Activated CD8-positive, alpha-beta memory T cell treated with anti-CD3 and anti-CD28 coated beads, Interleukin-2, amount 10 ng/mL, durations not matched to agents 7 days and 5 days (primary cell): ENCODE measurements around the gene PTPN4. TPM values are rescaled to one million over a fixed set of nuclear protein-coding genes. Genes with fewer than 3 reads are reported as not detected.
"Not testable (repeated sequence)": the region's sequence is repeated elsewhere in the genome, so short reads cannot be mapped to it uniquely, and the experiment has no call there.

ENCODE experiments used
- ATAC-seq: fragments of 150-1000 bp; cut with Tn5 transposase; one replicate; pipeline ENCODE4 v1.10.0; 2021; ENCODE audit warnings: moderate library complexity
- CTCF ChIA-PET: fragments of 350-600 bp; sonication (Branson Sonifier 250); formaldehyde crosslinking; loops from one replicate; lab custom pipeline; 2021; ENCODE audit warnings: antibody characterized with exemption; lab: Charles Lee
- DNase-seq: peaks from one replicate; pipeline ENCODE4 v3.0.0-alpha.2; 2020
- H3K27ac Mint-ChIP-seq: one replicate; pipeline ENCODE4 v1.8.0; 2021; ENCODE audit warnings: mild to moderate bottlenecking, mixed read lengths
- H3K27me3 Mint-ChIP-seq: one replicate; pipeline ENCODE4 v1.8.0; 2021; ENCODE audit warnings: mixed read lengths
- H3K36me3 Mint-ChIP-seq: one replicate; pipeline ENCODE4 v1.8.0; 2021; ENCODE audit warnings: mild to moderate bottlenecking, mixed read lengths
- H3K4me1 Mint-ChIP-seq: one replicate; pipeline ENCODE4 v1.8.0; 2021; ENCODE audit warnings: mixed read lengths
- H3K4me3 Mint-ChIP-seq: one replicate; pipeline ENCODE4 v1.8.0; 2021; ENCODE audit warnings: mild to moderate bottlenecking, moderate library complexity, mixed read lengths
- H3K9me3 Mint-ChIP-seq: one replicate; pipeline ENCODE4 v1.8.0; 2022; ENCODE audit warnings: low read depth, mixed read lengths
- total RNA-seq, 2 experiments: library from RNA; stranded (reverse); gene quantifications; one replicate each; pipeline ENCODE4 v1.2.3, GENCODE V29; 2021

PTPN4 gene
- total RNA-seq, 2 experiments from 2014 or later, result 76.4 to 92.2 TPM

- peaks cover 12% of the 10 kb centered on the region for H3K4me1 Mint-ChIP-seq
- H3K36me3 Mint-ChIP-seq, result no peaks in the 10 kb centered on the region
- CTCF ChIA-PET, result no interaction called here
Observed at GRCh38 chr2:120017201-120017600, 257.5 kb downstream of the PTPN4 start.

GRCh38 chr2:120018549-120018948, 258.8 kb downstream of the PTPN4 start:
- peaks cover 8% of the 10 kb centered on the region for H3K27me3 Mint-ChIP-seq
- DNase-seq (no peak), ATAC-seq (no peak)
- no peak overlapping the region for H3K27ac Mint-ChIP-seq
- H3K4me3 Mint-ChIP-seq, result no peak overlapping the region
- no peaks in the 10 kb centered on the region for H3K9me3 Mint-ChIP-seq
- CTCF ChIA-PET, result no interaction called here
- H3K4me1 Mint-ChIP-seq, result peaks cover 5% of the 10 kb centered on the region
- no peaks in the 10 kb centered on the region for H3K36me3 Mint-ChIP-seq

More at GRCh38 chr2:120017201-120017600, 257.5 kb downstream of the PTPN4 start:
- Mint-ChIP-seq H3K27ac (no peak overlapping the region), H3K4me3 (no peak overlapping the region), H3K9me3 (no peaks in the 10 kb centered on the region), H3K27me3 (peaks cover 8% of the 10 kb centered on the region)
- no peak for ATAC-seq
- DNase-seq, result no peak

- no peaks in the 10 kb centered on the region for H3K27me3 Mint-ChIP-seq
- peaks cover 2% of the 10 kb centered on the region for H3K9me3 Mint-ChIP-seq
- ATAC-seq (no peak), DNase-seq (no peak)
- no peaks in the 10 kb centered on the region for H3K4me1 Mint-ChIP-seq
- no peaks in the 10 kb centered on the region for H3K36me3 Mint-ChIP-seq
- H3K27ac Mint-ChIP-seq, result no peak overlapping the region
- CTCF ChIA-PET, result no interaction called here
- H3K4me3 Mint-ChIP-seq, result no peak overlapping the region
Observed at GRCh38 chr2:120020554-120020953, 260.8 kb downstream of the PTPN4 start.

- CTCF ChIA-PET, DNase-seq, H3K4me1 Mint-ChIP-seq, ATAC-seq, H3K4me3 Mint-ChIP-seq, H3K9me3 Mint-ChIP-seq, H3K36me3 Mint-ChIP-seq, H3K27ac Mint-ChIP-seq, H3K27me3 Mint-ChIP-seq: not testable (repeated sequence)
Observed at GRCh38 chr2:120022505-120022904, 262.8 kb downstream of the PTPN4 start.

GRCh38 chr2:120026890-120027289, 267.2 kb downstream of the PTPN4 start:
- no peaks in the 10 kb centered on the region for H3K36me3 Mint-ChIP-seq
- DNase-seq (no peak), ATAC-seq (no peak)
- no peaks in the 10 kb centered on the region for H3K27me3 Mint-ChIP-seq
- CTCF ChIA-PET, result no interaction called here
- H3K4me1 Mint-ChIP-seq, result no peaks in the 10 kb centered on the region
- no peak overlapping the region for H3K4me3 Mint-ChIP-seq
- H3K9me3 Mint-ChIP-seq, result peaks cover 4% of the 10 kb centered on the region
- no peak overlapping the region for H3K27ac Mint-ChIP-seq

GRCh38 chr2:120028795-120029194, 269.1 kb downstream of the PTPN4 start:
- ATAC-seq (no peak), DNase-seq (no peak)
- H3K27me3 Mint-ChIP-seq, result no peaks in the 10 kb centered on the region
- no peaks in the 10 kb centered on the region for H3K36me3 Mint-ChIP-seq
- H3K27ac Mint-ChIP-seq, result no peak overlapping the region
- no peaks in the 10 kb centered on the region for H3K4me1 Mint-ChIP-seq
- H3K9me3 Mint-ChIP-seq, result peaks cover 4% of the 10 kb centered on the region
- no peak overlapping the region for H3K4me3 Mint-ChIP-seq
- CTCF ChIA-PET, result no interaction called here

GRCh38 chr2:120029672-120030640, 270.2 kb downstream of the PTPN4 start:
- no peaks in the 10 kb centered on the region for H3K4me1 Mint-ChIP-seq
- no peak overlapping the region for H3K27ac Mint-ChIP-seq
- ATAC-seq (no peak), DNase-seq (no peak)
- H3K36me3 Mint-ChIP-seq, result no peaks in the 10 kb centered on the region
- H3K9me3 Mint-ChIP-seq, result peaks cover 4% of the 10 kb centered on the region
- no peaks in the 10 kb centered on the region for H3K27me3 Mint-ChIP-seq
- CTCF ChIA-PET, result no interaction called here
- H3K4me3 Mint-ChIP-seq, result no peak overlapping the region

GRCh38 chr2:120032297-120032696, 272.6 kb downstream of the PTPN4 start:
- H3K36me3 Mint-ChIP-seq, result no peaks in the 10 kb centered on the region
- CTCF ChIA-PET, result no interaction called here
- H3K4me3 Mint-ChIP-seq, result no peak overlapping the region

More at GRCh38 chr2:120032297-120032696, 272.6 kb downstream of the PTPN4 start:
- no peak for ATAC-seq
- Mint-ChIP-seq H3K4me1 (no peaks in the 10 kb centered on the region), H3K27me3 (no peaks in the 10 kb centered on the region), H3K9me3 (peaks cover under 1% of the 10 kb centered on the region), H3K27ac (no peak overlapping the region)
- no peak for DNase-seq

Other genes starting within 250 kb of the PTPN4 start
- not detected for gene SCTR, start 235.4 kb upstream of the PTPN4 start, total RNA-seq
- not detected for gene CFAP221, start 215.5 kb upstream of the PTPN4 start, total RNA-seq
- 10 to 100 TPM; 10.5 to 11.8 TPM for gene TMEM177, start 80.7 kb upstream of the PTPN4 start, total RNA-seq